H1 (cell line): ENCODE measurements around the gene RABL2A. TPM values are rescaled to one million over a fixed set of nuclear protein-coding genes. Genes with fewer than 3 reads are reported as not detected.

Source experiments
- CTCF ChIA-PET: fragments of 300-600 bp; sonication (Branson Sonifier 250); formaldehyde crosslinking; loops from one replicate; lab custom pipeline; 2021; ENCODE audit not compliant: partially characterized antibody; lab: Charles Lee
- POLR2A ChIA-PET: fragments of 300-600 bp; sonication (Branson Sonifier 250); formaldehyde crosslinking; loops from one replicate; lab custom pipeline; 2021; ENCODE audit warnings: inconsistent platforms; ENCODE audit not compliant: partially characterized antibody; lab: Charles Lee
- DNase-seq, 2 experiments: peaks; one replicate each; pipeline versions ENCODE4 v3.0.0 to v3.0.0-alpha.2; 2010 to 2022; ENCODE audit warnings: low spot score in 2 of 2, low read depth in 1 of 2, mixed read lengths in 1 of 2
- FAIRE-seq: peaks from 2 replicates; lab custom pipeline; 2011; peaks lifted over from hg19 to GRCh38; lab: Jason Lieb, UNC
- H2AFZ ChIP-seq: 2 replicates; pipeline ENCODE4 v1.8.1; 2012; ENCODE audit warnings: low read length, inconsistent platforms
- H2AK5ac ChIP-seq: 2 replicates; pipeline ENCODE4 v1.6.1; 2013; ENCODE audit warnings: low read depth, low read length
- H2BK120ac ChIP-seq: replicated peaks from 2 replicates; pipeline ENCODE3; 2013; ENCODE audit warnings: low read depth, low read length, inconsistent platforms
- H2BK12ac ChIP-seq: 2 replicates; pipeline ENCODE4 v1.6.1; 2013; ENCODE audit warnings: low read depth, low read length
- H2BK15ac ChIP-seq: 2 replicates; pipeline ENCODE4 v1.6.1; 2013; ENCODE audit warnings: low read length
- H2BK20ac ChIP-seq: 2 replicates; pipeline ENCODE4 v1.6.1; 2013; ENCODE audit warnings: low read length
- H2BK5ac ChIP-seq: 2 replicates; pipeline ENCODE4 v1.6.1; 2013; ENCODE audit warnings: low read depth, low read length
- H3K14ac ChIP-seq: 2 replicates; pipeline ENCODE4 v1.6.1; 2013; ENCODE audit warnings: inconsistent platforms; ENCODE audit not compliant: insufficient read length
- H3K18ac ChIP-seq: 2 replicates; pipeline ENCODE4 v1.6.1; 2013; ENCODE audit warnings: low read length; ENCODE audit errors: extremely low read depth
- H3K23ac ChIP-seq: 2 replicates; pipeline ENCODE4 v1.6.1; 2013; ENCODE audit warnings: inconsistent platforms; ENCODE audit not compliant: insufficient read length
- H3K23me2 ChIP-seq: 2 replicates; pipeline ENCODE4 v1.6.1; 2013; ENCODE audit warnings: low read depth, low read length
- H3K27ac ChIP-seq: 2 replicates; pipeline ENCODE4 v1.6.1; 2011; ENCODE audit warnings: low read depth, low read length, inconsistent platforms
- H3K27me3 ChIP-seq, 4 experiments: replicated peaks in 1 of 4; 1 replicate in 1 of 4; 2 replicates in 3 of 4; pipeline versions ENCODE4 v1.6.1 to v1.8.1; 2011 to 2013; ENCODE audit warnings: low read length in 3 of 4, mild to moderate bottlenecking in 3 of 4, inconsistent platforms in 2 of 4, mixed read lengths in 2 of 4, moderate library complexity in 1 of 4; ENCODE audit not compliant: control insufficient read depth in 3 of 4, insufficient read depth in 3 of 4; ENCODE audit errors: extremely low read depth in 1 of 4
- H3K36me3 ChIP-seq, 4 experiments: 2 replicates each; pipeline versions ENCODE4 v1.6.1 to v1.8.1; 2011 to 2013; ENCODE audit warnings: mild to moderate bottlenecking in 4 of 4, low read length in 3 of 4, moderate library complexity in 2 of 4, control low read depth in 1 of 4, inconsistent platforms in 1 of 4; ENCODE audit not compliant: insufficient read depth in 4 of 4, control insufficient read depth in 2 of 4
- H3K4ac ChIP-seq: replicated peaks from 2 replicates; pipeline ENCODE3; 2013; ENCODE audit warnings: low read length, low read depth, mixed read lengths, inconsistent platforms; ENCODE audit not compliant: insufficient read length
- H3K4me1 ChIP-seq, 4 experiments: replicated peaks in 1 of 4; 1 replicate in 1 of 4; 2 replicates in 3 of 4; pipeline versions ENCODE4 v1.6.1 to v1.8.1; 2011 to 2013; ENCODE audit warnings: low read length in 3 of 4, inconsistent platforms in 2 of 4, mixed read lengths in 1 of 4; ENCODE audit not compliant: insufficient read depth in 4 of 4, control insufficient read depth in 3 of 4
- H3K4me2 ChIP-seq, 2 experiments: 2 replicates each; pipeline versions ENCODE4 v1.6.1 to v1.8.1; 2011 to 2013; ENCODE audit warnings: low read depth in 2 of 2, low read length in 2 of 2, control low read depth in 1 of 2, inconsistent platforms in 1 of 2, mild to moderate bottlenecking in 1 of 2; ENCODE audit not compliant: insufficient read depth in 1 of 2
- H3K4me3 ChIP-seq, 4 experiments: fragments of 200-600, 300-600 bp in 1 of 4; sonication (generic), shearing (Covaris generic), sonication (Bioruptor Twin) in 1 of 4; 2 replicates each; pipeline versions ENCODE4 v1.5.1 to v1.8.1; 2011 to 2016; ENCODE audit warnings: low read length in 4 of 4, low read depth in 3 of 4, control low read depth in 2 of 4, inconsistent platforms in 2 of 4, mild to moderate bottlenecking in 2 of 4, mixed read lengths in 1 of 4, moderate library complexity in 1 of 4; ENCODE audit not compliant: insufficient read depth in 2 of 4; ENCODE audit errors: extremely low read depth in 1 of 4
- H3K56ac ChIP-seq: replicated peaks from 2 replicates; pipeline ENCODE3; 2013; ENCODE audit warnings: low read depth, mild to moderate bottlenecking, mixed read lengths, low read length, inconsistent platforms; ENCODE audit not compliant: insufficient read length
- H3K79me1 ChIP-seq: 2 replicates; pipeline ENCODE4 v1.6.1; 2013; ENCODE audit warnings: low read depth, low read length, control low read depth
- H3K79me2 ChIP-seq, 2 experiments: 2 replicates each; pipeline versions ENCODE4 v1.6.1 to v1.8.1; 2012 to 2013; ENCODE audit warnings: low read length in 2 of 2, mild to moderate bottlenecking in 2 of 2, inconsistent platforms in 1 of 2; ENCODE audit not compliant: insufficient read depth in 2 of 2, control insufficient read depth in 1 of 2
- H3K9ac ChIP-seq, 4 experiments: replicated peaks in 1 of 4; 1 replicate in 1 of 4; 2 replicates in 3 of 4; pipeline versions ENCODE4 v1.6.1 to v1.8.1; 2011 to 2013; ENCODE audit warnings: low read depth in 3 of 4, low read length in 3 of 4, control low read depth in 2 of 4, mild to moderate bottlenecking in 2 of 4, moderate library complexity in 2 of 4, inconsistent platforms in 1 of 4; ENCODE audit errors: extremely low read depth in 1 of 4
- H3K9me3 ChIP-seq, 2 experiments: 2 replicates each; pipeline versions ENCODE4 v1.6.1 to v1.8.1; 2012 to 2013; ENCODE audit warnings: mild to moderate bottlenecking in 2 of 2, moderate library complexity in 2 of 2, control low read depth in 1 of 2, inconsistent platforms in 1 of 2, low read depth in 1 of 2, low read length in 1 of 2, mixed read lengths in 1 of 2; ENCODE audit not compliant: insufficient read depth in 2 of 2
- H4K20me1 ChIP-seq, 2 experiments: replicated peaks in 1 of 2; 2 replicates each; pipeline versions ENCODE3 to v1.8.1; 2011 to 2013; ENCODE audit warnings: inconsistent platforms in 2 of 2, low read length in 2 of 2, mild to moderate bottlenecking in 1 of 2; ENCODE audit not compliant: insufficient read depth in 2 of 2, control insufficient read depth in 1 of 2
- H4K5ac ChIP-seq: 2 replicates; pipeline ENCODE4 v1.6.1; 2013; ENCODE audit warnings: low read length, low read depth, mixed read lengths, inconsistent platforms; ENCODE audit not compliant: insufficient read length
- H4K8ac ChIP-seq: 2 replicates; pipeline ENCODE4 v1.8.0; 2013; ENCODE audit warnings: mild to moderate bottlenecking, moderate library complexity, low read length, inconsistent platforms; ENCODE audit not compliant: insufficient read depth; ENCODE audit errors: extremely low read depth
- H4K91ac ChIP-seq: replicated peaks from 2 replicates; pipeline ENCODE3; 2013; ENCODE audit warnings: low read length, mixed read lengths, inconsistent platforms; ENCODE audit not compliant: insufficient read length
- ASH2L ChIP-seq: fragments of 200-600, 300-600 bp; sonication (generic); IDR thresholded peaks from one replicate; pipeline ENCODE4 v1.7.1; 2017; ENCODE audit warnings: low read length
- BACH1 ChIP-seq: IDR thresholded peaks from 2 replicates; pipeline ENCODE4 v1.6.1; 2012; ENCODE audit warnings: low read length, improper control_type of control experiment
- CREB1 ChIP-seq: IDR thresholded peaks from 2 replicates; pipeline ENCODE4 v1.6.1; 2012; ENCODE audit warnings: inconsistent platforms
- NRF1 ChIP-seq: IDR thresholded peaks from 2 replicates; pipeline ENCODE4 v1.6.1; 2011; ENCODE audit warnings: mild to moderate bottlenecking, low read depth, low read length, improper control_type of control experiment
- TAF7 ChIP-seq: optimal IDR thresholded peaks from 2 replicates; pipeline ENCODE3; 2011; ENCODE audit warnings: low read depth, mild to moderate bottlenecking, inconsistent platforms, low read length, moderate library complexity, borderline replicate concordance
- WGBS, 2 experiments: shearing (Covaris generic) in 1 of 2; methylation state at CpG; one replicate each; pipeline versions ENCODE4 v1.1.6 to v1.1.7; 2013 to 2015; ENCODE audit warnings: low lambda C conversion rate in 2 of 2, mixed read lengths in 2 of 2, inconsistent platforms in 1 of 2, low coverage in 1 of 2, missing lambda C conversion rate in 1 of 2; ENCODE audit not compliant: insufficient replicate concordance in 2 of 2, insufficient coverage in 1 of 2, insufficient read length in 1 of 2; ENCODE audit errors: extremely low coverage in 1 of 2, missing lambda C conversion rate in 1 of 2; 5-methylcytosine and 5-hydroxymethylcytosine counted together
- polyA plus RNA-seq, 7 experiments: library from polyadenylated mRNA; depleted of rRNA in 3 of 7; stranded (reverse) in 5 of 7; unstranded in 2 of 7; fragments of >200 nt in 5 of 7; fragments of 200-250 nt in 2 of 7; gene quantifications; 1 replicate in 5 of 7; 2 replicates in 1 of 7; 4 replicates in 1 of 7; pipeline versions ENCODE4 v1.2.1 to v1.2.3, GENCODE V29; 2011 to 2013; ENCODE audit warnings: missing spikeins in 2 of 7, mixed read lengths in 2 of 7
- total RNA-seq: library from RNA; stranded (reverse); fragmentation: NEBNext Ultra II Directional; extraction: Animal tissue kit (Norgen Biotek cat#: 25700); gene quantifications from 2 replicates; pipeline ENCODE4 v1.2.1, GENCODE V29; 2021

The RABL2A gene
- total and polyA plus RNA-seq, 2 of the 8 experiments (the other 6 are each of a cell fraction or from before 2014, with no cell fraction given) = 6.9 to 10.9 TPM

DNA sequence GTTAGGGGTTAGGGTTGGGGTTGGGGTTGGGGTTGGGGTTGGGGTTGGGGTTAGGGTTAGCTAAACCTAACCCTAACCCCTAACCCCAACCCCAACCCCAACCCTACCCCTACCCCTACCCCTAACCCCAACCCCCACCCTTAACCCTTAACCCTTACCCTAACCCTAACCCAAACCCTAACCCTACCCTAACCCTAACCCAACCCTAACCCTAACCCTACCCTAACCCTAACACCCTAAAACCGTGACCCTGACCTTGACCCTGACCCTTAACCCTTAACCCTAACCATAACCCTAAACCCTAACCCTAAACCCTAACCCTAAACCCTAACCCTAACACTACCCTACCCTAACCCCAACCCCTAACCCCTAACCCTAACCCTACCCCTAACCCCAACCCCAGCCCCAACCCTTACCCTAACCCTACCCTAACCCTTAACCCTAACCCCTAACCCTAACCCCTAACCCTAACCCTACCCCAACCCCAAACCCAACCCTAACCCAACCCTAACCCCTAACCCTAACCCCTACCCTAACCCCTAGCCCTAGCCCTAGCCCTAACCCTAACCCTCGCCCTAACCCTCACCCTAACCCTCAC lies 24.1 kb upstream of the RABL2A start:
- Histone ChIP-seq H3K18ac (no peak overlapping the region), H2BK120ac (no peak overlapping the region), H2AK5ac (no peak overlapping the region), H3K4me1 (no peaks in the 10 kb centered on the region), H3K27ac (no peak overlapping the region), H3K4me2 (no peak overlapping the region), H4K5ac (no peak overlapping the region), H3K9ac (no peak overlapping the region), H4K20me1 (no peaks in the 10 kb centered on the region), H2BK12ac (no peak overlapping the region), H3K56ac (peak overlapping the region; percentile 46), H2BK15ac (no peak overlapping the region), H3K79me1 (no peaks in the 10 kb centered on the region), H3K27me3 (no peaks in the 10 kb centered on the region), H3K23me2 (peaks cover 6% of the 10 kb centered on the region; the same call in 1 of the 2 replicates), H3K4me3 (peak overlapping the region in 1 of 4 experiments; percentile 34; a peak in 1 of 8 replicates), H3K9me3 (peaks cover 2 to 22% of the 10 kb centered on the region in 2 experiments; a peak in 3 of 4 replicates), H3K4ac (no peak overlapping the region), H2BK20ac (no peak overlapping the region), H4K91ac (no peak overlapping the region), H3K36me3 (peaks cover 0 to 9% (median 0%) of the 10 kb centered on the region in 4 experiments; a peak in 1 of 8 replicates), H3K23ac (no peak overlapping the region), H3K79me2 (no peaks in the 10 kb centered on the region), H3K14ac (no peak overlapping the region), H2BK5ac (no peak overlapping the region), H2AFZ (no peak overlapping the region), H4K8ac (no peak overlapping the region)
- WGBS, 2 experiments = 100% methylated on average over 1 of the region's 2 CpGs; no CpG with 5 or more reads in 1 of the 2 experiments
- FAIRE-seq = no peak
- ChIA-PET CTCF (no interaction called here), POLR2A (no interaction called here)
- TF ChIP-seq TAF7 = peak; percentile 90
- TF ChIP-seq BACH1 = no peak
- no peak for TF ChIP-seq ASH2L
- no peak for TF ChIP-seq CREB1
- TF ChIP-seq NRF1 = no peak
- DNase-seq = no peak
